SU-DHL-6 (cell line): ENCODE measurements around the gene NIF3L1.
"Not testable (repeated sequence)": the region's sequence is repeated elsewhere in the genome, so short reads cannot be mapped to it uniquely, and the experiment has no call there.

Source experiments
- H2AFZ ChIP-seq: fragments of 200-600 bp; sonication (generic); 2 replicates; pipeline ENCODE4 v1.6.1; 2014; ENCODE audit warnings: low read depth, mild to moderate bottlenecking, moderate library complexity, mixed read lengths, antibody characterized with exemption, low read length; ENCODE audit not compliant: severe bottlenecking
- H3F3A ChIP-seq: fragments of 200-600 bp; shearing (Covaris generic); 2 replicates; pipeline ENCODE4 v1.6.0; 2016; ENCODE audit warnings: antibody characterized with exemption, mild to moderate bottlenecking; ENCODE audit not compliant: insufficient read depth
- H3K27ac ChIP-seq: fragments of 200-600 bp; sonication (generic); 2 replicates; pipeline ENCODE4 v1.5.1; 2016; ENCODE audit warnings: low read depth, mild to moderate bottlenecking, low read length, moderate library complexity, mixed read lengths
- H3K27me3 ChIP-seq: fragments of 200-600 bp; sonication (generic), shearing (Covaris generic); 2 replicates; pipeline ENCODE4 v1.6.0; 2014; ENCODE audit warnings: mild to moderate bottlenecking, low read length
- H3K36me3 ChIP-seq: fragments of 200-600 bp; sonication (generic); 2 replicates; pipeline ENCODE4 v1.6.1; 2014; ENCODE audit warnings: mild to moderate bottlenecking, low read length, mixed read lengths
- H3K4me2 ChIP-seq: fragments of 300-600, 200-600 bp; shearing (Covaris generic), sonication (generic); 2 replicates; pipeline ENCODE4 v1.6.0; 2014; ENCODE audit warnings: low read length, low read depth, mild to moderate bottlenecking; ENCODE audit not compliant: poor library complexity, severe bottlenecking
- H3K4me3 ChIP-seq: fragments of 200-600 bp; sonication (generic); 2 replicates; pipeline ENCODE4 v1.5.1; 2014; ENCODE audit warnings: antibody characterized with exemption, low read length, mild to moderate bottlenecking, mixed read lengths; ENCODE audit not compliant: insufficient read depth, poor library complexity, severe bottlenecking
- H3K79me2 ChIP-seq: fragments of 200-600 bp; sonication (generic); 2 replicates; pipeline ENCODE4 v1.6.1; 2014; ENCODE audit warnings: mild to moderate bottlenecking, low read length, moderate library complexity; ENCODE audit not compliant: insufficient read depth
- H3K9ac ChIP-seq: fragments of 200-600 bp; sonication (generic); 2 replicates; pipeline ENCODE4 v1.7.0; 2014; ENCODE audit warnings: mild to moderate bottlenecking, low read length
- H3K9me2 ChIP-seq: fragments of 200-600 bp; sonication (generic); replicated peaks from 2 replicates; pipeline ENCODE4 v1.6.1; 2014; ENCODE audit warnings: low read length; ENCODE audit not compliant: insufficient read depth
- H3K9me3 ChIP-seq: fragments of 200-600 bp; sonication (generic); 2 replicates; pipeline ENCODE4 v1.6.1; 2014; ENCODE audit warnings: low read length, mixed read lengths; ENCODE audit not compliant: insufficient read depth
- H4K20me1 ChIP-seq: fragments of 200-600 bp; sonication (generic); 2 replicates; pipeline ENCODE4 v1.6.1; 2014; ENCODE audit warnings: low read depth, mild to moderate bottlenecking, antibody characterized with exemption, low read length, moderate library complexity, mixed read lengths
- EZH2phosphoT487 ChIP-seq: fragments of 200-600 bp; sonication (generic), shearing (Covaris generic); conservative IDR thresholded peaks from 2 replicates; pipeline ENCODE4 v1.6.1; 2018; ENCODE audit warnings: mild to moderate bottlenecking, antibody characterized with exemption, low read length, moderate library complexity, mixed read lengths
- TF ChIP-seq, protein P1 (sequence below): fragments of 200-600 bp; sonication (generic); IDR thresholded peaks from one replicate; pipeline ENCODE4 v1.5.1; 2017; ENCODE audit warnings: antibody characterized with exemption, mild to moderate bottlenecking, low read length, moderate library complexity; ENCODE audit not compliant: insufficient read depth, poor library complexity, severe bottlenecking

Gene NIF3L1

DNA sequence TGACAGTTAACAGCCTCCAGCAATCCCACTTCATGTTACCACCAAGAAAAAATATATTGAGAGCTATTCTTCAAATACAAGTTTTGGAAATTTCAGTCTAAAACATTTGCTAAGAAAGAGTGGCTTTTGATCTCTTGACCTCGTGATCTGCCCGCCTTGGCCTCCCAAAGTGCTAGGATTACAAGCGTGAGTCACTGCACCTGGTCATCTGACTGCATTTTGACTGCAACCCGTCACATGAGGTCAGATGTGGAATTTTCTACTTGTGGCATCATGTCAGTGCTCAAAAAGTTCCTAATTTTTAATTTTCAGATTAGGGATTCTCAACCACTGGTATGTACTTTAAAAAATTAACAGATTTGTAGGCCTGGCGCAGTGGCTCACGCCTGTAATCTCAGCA, 15.6 kb upstream of the NIF3L1 start:
- Histone ChIP-seq H3K4me3 (no peak overlapping the region), H3K27me3 (no peaks in the 10 kb centered on the region), H3K36me3 (peaks cover 19% of the 10 kb centered on the region; the same call in 1 of the 2 replicates), H4K20me1 (no peaks in the 10 kb centered on the region), H3K27ac (no peak overlapping the region), H3K79me2 (no peaks in the 10 kb centered on the region), H3K9me3 (no peaks in the 10 kb centered on the region), H2AFZ (no peak overlapping the region), H3K9me2 (no peaks in the 10 kb centered on the region), H3F3A (no peaks in the 10 kb centered on the region; the same call in 1 of the 2 replicates), H3K9ac (no peak overlapping the region), H3K4me2 (no peak overlapping the region)
- TF ChIP-seq, protein P1, sequence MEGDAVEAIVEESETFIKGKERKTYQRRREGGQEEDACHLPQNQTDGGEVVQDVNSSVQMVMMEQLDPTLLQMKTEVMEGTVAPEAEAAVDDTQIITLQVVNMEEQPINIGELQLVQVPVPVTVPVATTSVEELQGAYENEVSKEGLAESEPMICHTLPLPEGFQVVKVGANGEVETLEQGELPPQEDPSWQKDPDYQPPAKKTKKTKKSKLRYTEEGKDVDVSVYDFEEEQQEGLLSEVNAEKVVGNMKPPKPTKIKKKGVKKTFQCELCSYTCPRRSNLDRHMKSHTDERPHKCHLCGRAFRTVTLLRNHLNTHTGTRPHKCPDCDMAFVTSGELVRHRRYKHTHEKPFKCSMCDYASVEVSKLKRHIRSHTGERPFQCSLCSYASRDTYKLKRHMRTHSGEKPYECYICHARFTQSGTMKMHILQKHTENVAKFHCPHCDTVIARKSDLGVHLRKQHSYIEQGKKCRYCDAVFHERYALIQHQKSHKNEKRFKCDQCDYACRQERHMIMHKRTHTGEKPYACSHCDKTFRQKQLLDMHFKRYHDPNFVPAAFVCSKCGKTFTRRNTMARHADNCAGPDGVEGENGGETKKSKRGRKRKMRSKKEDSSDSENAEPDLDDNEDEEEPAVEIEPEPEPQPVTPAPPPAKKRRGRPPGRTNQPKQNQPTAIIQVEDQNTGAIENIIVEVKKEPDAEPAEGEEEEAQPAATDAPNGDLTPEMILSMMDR, result no peak
- TF ChIP-seq EZH2phosphoT487, result no peak

DNA sequence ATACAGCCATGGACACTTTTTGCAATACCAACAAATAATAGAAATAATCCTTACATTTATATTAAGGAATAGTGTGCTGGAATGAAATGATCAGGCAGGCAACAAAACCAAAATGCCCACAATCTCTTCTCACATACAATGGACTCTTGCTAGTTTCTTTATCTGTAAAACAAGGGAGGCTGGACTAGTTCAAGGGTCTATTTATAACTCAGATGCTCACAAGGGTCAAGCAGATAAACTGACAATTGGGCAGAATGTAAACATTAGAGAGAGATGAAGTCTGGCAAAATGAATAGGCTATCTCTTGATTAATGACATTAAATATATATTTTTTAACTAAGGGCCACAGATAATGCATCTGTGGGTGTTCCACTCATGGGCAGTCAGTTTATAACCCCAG, 11.7 kb upstream of the NIF3L1 start:
- no peak for TF ChIP-seq EZH2phosphoT487
- TF ChIP-seq, protein P1, result no peak

DNA sequence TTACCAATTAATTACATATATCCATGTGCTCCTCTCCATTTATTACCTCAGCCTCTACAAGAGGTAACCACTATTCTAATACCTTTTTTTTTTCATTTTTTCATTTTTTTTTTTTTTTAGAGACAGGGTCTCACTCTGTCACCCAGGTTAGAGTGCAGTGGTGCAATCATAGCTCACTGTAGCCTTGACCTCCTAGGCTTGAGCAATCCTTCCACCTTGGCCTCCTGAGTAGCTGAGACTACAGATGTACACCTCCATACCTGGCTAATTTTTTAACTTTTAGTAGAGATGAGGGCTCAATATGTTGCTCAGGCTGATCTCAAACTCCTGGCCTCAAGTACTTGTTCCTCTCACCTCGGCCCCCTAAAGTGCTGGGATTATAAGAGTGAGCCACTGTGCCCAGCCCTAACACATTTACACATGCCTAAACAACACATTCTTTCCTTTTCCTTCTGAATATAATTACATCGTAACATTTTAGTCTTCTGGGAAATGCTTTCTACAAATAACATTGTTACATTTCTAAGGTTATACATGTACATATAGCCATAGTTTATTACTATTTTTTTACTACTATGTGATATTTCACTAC, 10.8 kb upstream of the NIF3L1 start:
- no peak overlapping the region for H2AFZ ChIP-seq
- H3K4me2 ChIP-seq, result no peak overlapping the region
- no peaks in the 10 kb centered on the region for H3F3A ChIP-seq
- no peaks in the 10 kb centered on the region for H3K27me3 ChIP-seq
- H3K36me3 ChIP-seq, result peaks cover 38% of the 10 kb centered on the region; the same call in 1 of the 2 replicates
- no peak overlapping the region for H3K4me3 ChIP-seq
- H3K9me2 ChIP-seq, result no peaks in the 10 kb centered on the region
- H3K27ac ChIP-seq, result no peak overlapping the region
- no peak overlapping the region for H3K9ac ChIP-seq
- TF ChIP-seq, protein P1, result no peak
- TF ChIP-seq EZH2phosphoT487, result no peak
- H3K79me2 ChIP-seq, result no peaks in the 10 kb centered on the region
- no peaks in the 10 kb centered on the region for H4K20me1 ChIP-seq
- H3K9me3 ChIP-seq, result no peaks in the 10 kb centered on the region

More for the DNA sequence above, 11.7 kb upstream of the NIF3L1 start:
- no peaks in the 10 kb centered on the region for H3K9me2 ChIP-seq
- H3K36me3 ChIP-seq, result peaks cover 39% of the 10 kb centered on the region; the same call in 1 of the 2 replicates
- no peaks in the 10 kb centered on the region for H3K27me3 ChIP-seq
- no peaks in the 10 kb centered on the region for H3F3A ChIP-seq
- no peak overlapping the region for H3K27ac ChIP-seq
- H3K4me3 ChIP-seq, result no peak overlapping the region
- no peak overlapping the region for H3K9ac ChIP-seq
- no peak overlapping the region for H3K4me2 ChIP-seq
- H2AFZ ChIP-seq, result no peak overlapping the region
- no peaks in the 10 kb centered on the region for H4K20me1 ChIP-seq
- no peaks in the 10 kb centered on the region for H3K79me2 ChIP-seq
- no peaks in the 10 kb centered on the region for H3K9me3 ChIP-seq

DNA sequence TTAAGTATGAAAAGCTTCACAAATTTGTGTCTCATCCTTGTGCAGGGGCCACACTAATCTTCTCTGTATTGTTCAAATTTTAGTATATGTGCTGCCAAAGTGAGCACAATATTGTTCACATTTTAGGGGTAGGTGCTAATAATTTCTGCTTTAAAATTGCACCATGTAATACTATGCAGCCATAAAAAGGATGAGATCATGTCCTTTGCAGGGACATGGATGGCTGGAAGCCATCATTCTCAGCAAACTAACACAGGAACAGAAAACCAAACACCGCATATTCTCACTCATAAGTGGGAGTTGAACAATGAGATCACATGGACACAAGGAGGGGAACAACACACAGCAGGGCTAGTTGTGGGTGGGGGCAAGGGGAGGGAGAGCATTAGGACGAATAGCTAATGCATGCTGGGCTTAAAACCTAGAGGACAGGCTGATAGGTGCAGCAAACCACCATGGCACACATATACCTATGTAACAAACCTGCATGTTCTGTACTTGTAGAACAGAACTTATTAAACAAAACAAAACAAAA, 7.4 kb upstream of the NIF3L1 start:
- H4K20me1 ChIP-seq, H3K4me2 ChIP-seq, H3F3A ChIP-seq, H3K9me3 ChIP-seq, H3K9me2 ChIP-seq, H3K27me3 ChIP-seq, H3K79me2 ChIP-seq, H3K9ac ChIP-seq, H3K27ac ChIP-seq, H3K4me3 ChIP-seq, H2AFZ ChIP-seq: not testable (repeated sequence)
- peaks cover 31% of the 10 kb centered on the region; the same call in 1 of the 2 replicates for H3K36me3 ChIP-seq
